ENCODE results near the gene EYS.

Gene EYS

DNA sequence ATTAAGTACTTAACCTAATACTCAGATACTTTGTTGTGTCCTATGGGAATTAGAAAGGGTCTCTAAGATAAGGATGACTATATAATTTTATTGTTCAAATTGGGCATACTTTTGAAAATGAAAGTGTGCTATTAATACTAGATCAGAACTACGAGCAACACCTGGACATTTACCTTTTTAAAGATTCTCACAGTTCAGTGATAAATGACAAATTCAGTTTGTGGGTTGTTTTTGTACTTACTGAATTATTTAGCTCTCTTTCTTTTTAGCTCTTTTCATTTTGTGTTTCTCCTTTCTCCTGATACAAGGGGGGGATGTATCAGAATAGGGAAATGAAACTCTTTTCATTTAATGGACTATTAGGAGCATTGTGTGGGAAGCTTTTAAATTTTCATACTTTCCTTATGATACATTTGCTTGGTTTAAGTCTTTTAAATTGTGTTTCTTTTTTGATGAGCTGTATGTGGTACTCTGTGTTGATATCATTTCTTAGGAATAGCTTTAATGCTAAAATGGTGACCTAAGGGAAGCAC, 2023.9 kb downstream of the EYS start:
- DNase-seq (ENCODE audit: low spot score), result no peak

DNA sequence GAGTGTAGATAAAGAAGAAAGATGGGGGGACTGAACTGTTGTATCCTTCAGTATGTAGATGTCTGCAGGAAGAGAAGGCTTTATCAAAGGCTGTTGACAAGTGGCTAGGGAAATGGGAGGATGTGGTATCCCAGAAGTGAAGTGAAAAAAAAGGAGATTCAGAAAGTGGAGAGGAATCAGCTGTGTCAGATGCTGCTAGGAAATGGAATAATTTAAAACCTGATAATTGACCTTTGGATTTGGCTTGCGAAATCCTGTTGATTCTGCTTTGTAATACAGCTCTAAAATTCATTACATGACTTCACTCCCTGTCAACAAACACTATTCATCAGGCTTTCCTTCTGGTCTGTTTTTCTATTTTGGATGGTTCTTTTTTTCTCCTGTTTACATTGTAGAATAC, 2029.7 kb downstream of the EYS start:
- no peak for DNase-seq (ENCODE audit: low spot score)

DNA sequence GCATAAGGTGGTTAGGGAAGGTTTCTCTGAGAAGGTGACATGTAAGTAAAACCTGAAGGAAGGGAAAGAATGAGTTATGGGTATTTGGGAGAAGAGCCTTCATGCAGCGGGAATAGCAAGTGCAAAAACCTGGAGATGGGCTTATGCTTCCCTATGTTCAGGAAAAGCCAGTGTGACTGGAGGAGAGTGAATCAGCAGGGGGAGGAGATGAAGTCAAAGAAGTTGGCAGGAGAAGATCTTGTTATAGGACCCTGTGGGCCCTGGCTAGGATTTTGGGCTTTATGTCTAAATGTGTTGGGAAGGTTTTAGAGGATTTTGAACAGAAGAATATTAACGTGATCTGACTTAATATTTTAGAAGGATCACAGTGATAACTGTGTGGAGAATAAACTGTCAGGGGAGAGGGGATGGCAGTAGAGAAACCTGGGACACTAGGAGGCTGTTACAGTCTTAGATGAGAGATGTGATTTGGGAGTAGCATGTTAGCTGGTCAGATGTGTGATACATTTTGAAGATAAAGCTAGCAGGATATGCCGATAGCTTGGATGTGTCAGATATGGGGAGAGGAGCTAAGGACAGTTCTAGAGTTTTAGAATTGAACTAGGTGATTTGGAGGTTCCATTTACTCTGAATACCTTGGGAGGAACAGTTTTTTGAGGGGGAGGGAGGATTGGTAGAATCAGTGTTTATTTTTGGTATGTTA, 2030.5 kb downstream of the EYS start:
- no peak for DNase-seq (ENCODE audit: low spot score)

GRCh38 chr6:63675138-63675537, 2031.9 kb downstream of the EYS start:
- DNase-seq (ENCODE audit: low spot score), result no peak

DNA sequence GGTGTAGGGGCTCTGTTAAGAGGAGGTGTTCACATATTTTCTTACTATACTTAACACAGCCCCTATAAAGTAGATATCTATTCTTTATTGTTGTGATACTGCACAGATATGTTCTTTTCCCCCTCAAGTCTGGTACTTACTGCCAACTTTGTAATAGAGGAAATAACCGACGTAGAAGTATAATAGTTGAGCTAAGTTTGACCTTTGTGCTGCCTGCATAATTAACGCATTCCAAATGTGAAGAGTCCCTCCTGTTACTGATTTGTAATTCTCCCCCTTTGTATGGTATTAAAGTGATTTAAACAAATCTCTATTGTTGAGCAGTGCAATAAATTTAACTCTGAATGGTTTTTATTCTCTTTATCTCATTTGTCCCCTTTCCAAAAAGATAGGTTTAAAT, 2032.4 kb downstream of the EYS start:
- no peak for DNase-seq (ENCODE audit: low spot score)

DNA sequence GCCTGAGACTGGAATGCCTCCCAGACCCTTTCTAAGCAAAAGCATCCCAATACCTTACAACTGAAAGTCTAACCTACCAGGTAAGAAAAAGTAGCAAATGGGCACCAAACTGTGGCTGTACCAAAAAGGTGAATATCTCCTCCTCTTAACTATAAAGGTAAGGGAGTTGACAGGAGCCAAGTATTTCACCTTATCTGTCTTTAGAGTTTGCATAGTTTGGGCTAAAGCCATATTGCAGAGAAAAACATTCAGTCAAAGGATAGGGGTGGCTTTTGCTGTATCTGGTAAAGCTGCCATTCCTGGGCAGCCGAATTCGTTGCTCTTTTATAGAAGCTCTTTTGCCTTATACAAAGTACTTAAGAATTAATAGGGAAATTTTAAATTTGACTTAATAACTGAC, 2033.3 kb downstream of the EYS start:
- no peak for DNase-seq (ENCODE audit: low spot score)

GRCh38 chr6:63672582-63673129, 2034.4 kb downstream of the EYS start:
- DNase-seq (ENCODE audit: low spot score), result no peak

DNA sequence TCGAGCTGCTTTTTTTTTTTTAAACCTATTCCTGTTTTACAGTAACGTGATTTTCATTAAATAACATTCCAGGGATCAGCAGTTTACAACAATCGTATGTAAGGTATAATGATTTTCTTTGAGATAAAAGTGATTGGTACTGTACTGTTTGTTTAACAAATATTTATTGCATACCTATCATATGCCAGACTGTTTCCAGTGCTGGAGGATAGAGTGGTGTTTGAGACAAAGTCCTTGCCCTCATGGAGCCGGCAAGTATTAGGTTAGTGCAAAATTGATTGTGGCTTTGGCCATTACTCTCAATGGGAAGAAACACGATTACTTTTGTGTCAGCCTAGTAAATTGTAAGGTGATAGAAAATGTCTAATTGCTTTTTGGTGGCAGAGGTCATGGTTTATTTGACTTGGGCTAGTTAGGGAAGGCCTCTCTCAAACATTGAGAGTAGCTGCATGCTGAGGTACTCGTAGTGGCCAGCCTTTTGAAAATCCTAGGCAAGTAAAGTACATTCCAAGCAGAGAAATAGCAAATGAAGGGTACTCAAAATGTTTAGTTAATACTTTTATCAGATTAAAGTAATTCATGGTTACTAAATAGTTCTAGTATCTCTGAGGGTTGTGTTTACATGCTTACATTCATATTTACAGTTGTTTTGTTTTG, 2035.8 kb downstream of the EYS start:
- no peak for DNase-seq (ENCODE audit: low spot score)
